CD14-positive monocyte (primary cell): ENCODE data around the gene SMIM13. TPM values are rescaled to one million over a fixed set of nuclear protein-coding genes. Genes with fewer than 3 reads are reported as not detected.

Experiments used
- DNase-seq, 3 donors: peaks; one replicate each; pipeline ENCODE4 v3.0.0-alpha.2; 2011 to 2022
- H2AFZ ChIP-seq: 2 replicates; pipeline ENCODE4 v1.6.0; 2012; ENCODE audit warnings: mild to moderate bottlenecking, low read depth, low read length, inconsistent platforms; ENCODE audit not compliant: insufficient read depth, poor library complexity, severe bottlenecking
- H3K27ac ChIP-seq, 2 donors: 1 replicate in 1 of 2; 2 replicates in 1 of 2; pipeline ENCODE4 v1.5.1; 2012 to 2013; ENCODE audit warnings: low read length in 2 of 2, control low read depth in 1 of 2, inconsistent platforms in 1 of 2, low read depth in 1 of 2, mild to moderate bottlenecking in 1 of 2
- H3K27me3 ChIP-seq, 2 donors: one replicate each; pipeline versions ENCODE4 v1.6.0 to v1.6.1; 2011 to 2013; ENCODE audit warnings: low read length in 2 of 2; ENCODE audit not compliant: control insufficient read depth in 2 of 2, insufficient read depth in 2 of 2
- H3K36me3 ChIP-seq, 2 donors: replicated peaks in 1 of 2; 1 replicate in 1 of 2; 2 replicates in 1 of 2; pipeline versions ENCODE4 v1.5.1 to v1.6.1; 2012 to 2013; ENCODE audit warnings: low read length in 2 of 2, control low read depth in 1 of 2, inconsistent platforms in 1 of 2, mild to moderate bottlenecking in 1 of 2; ENCODE audit not compliant: insufficient read depth in 2 of 2, control insufficient read depth in 1 of 2
- H3K4me1 ChIP-seq, 2 donors: 1 replicate in 1 of 2; 2 replicates in 1 of 2; pipeline versions ENCODE4 v1.5.1 to v1.6.1; 2012 to 2013; ENCODE audit warnings: low read length in 2 of 2, control low read depth in 1 of 2, inconsistent platforms in 1 of 2, mild to moderate bottlenecking in 1 of 2, moderate library complexity in 1 of 2; ENCODE audit not compliant: insufficient read depth in 2 of 2, control insufficient read depth in 1 of 2
- H3K4me2 ChIP-seq: replicated peaks from 2 replicates; pipeline ENCODE3; 2012; ENCODE audit warnings: low read length, moderate library complexity, mild to moderate bottlenecking; ENCODE audit not compliant: poor library complexity, severe bottlenecking; ENCODE audit errors: extremely low read depth
- H3K4me3 ChIP-seq, 3 experiments: fragments of 200-600 bp in 1 of 3; sonication (generic) in 1 of 3; replicated peaks in 1 of 3; 1 replicate in 2 of 3; 2 replicates in 1 of 3; pipeline ENCODE4 v1.5.1; 2011 to 2013; ENCODE audit warnings: low read length in 3 of 3, mild to moderate bottlenecking in 3 of 3, control low read depth in 2 of 3, low read depth in 2 of 3, inconsistent platforms in 1 of 3, moderate library complexity in 1 of 3
- H3K79me2 ChIP-seq: 2 replicates; pipeline ENCODE4 v1.6.0; 2012; ENCODE audit warnings: mild to moderate bottlenecking, control low read depth, inconsistent platforms, low read length, moderate library complexity; ENCODE audit not compliant: insufficient read depth
- H3K9ac ChIP-seq: 2 replicates; pipeline ENCODE4 v1.6.0; 2017; ENCODE audit warnings: low read length, mild to moderate bottlenecking; ENCODE audit not compliant: insufficient read depth, poor library complexity, severe bottlenecking
- H3K9me3 ChIP-seq, 2 donors: replicated peaks in 1 of 2; 1 replicate in 1 of 2; 2 replicates in 1 of 2; pipeline versions ENCODE4 v1.5.1 to v1.6.1; 2012 to 2013; ENCODE audit warnings: low read length in 2 of 2, control low read depth in 1 of 2; ENCODE audit not compliant: control insufficient read depth in 1 of 2, insufficient read depth in 1 of 2
- H4K20me1 ChIP-seq: 2 replicates; pipeline ENCODE4 v1.6.0; 2012; ENCODE audit warnings: mild to moderate bottlenecking, low read length, control low read depth, moderate library complexity; ENCODE audit not compliant: insufficient read depth
- H3K27ac Mint-ChIP-seq, 7 donors: one replicate each; pipeline ENCODE4 v1.8.0; 2020; ENCODE audit warnings: mild to moderate bottlenecking in 7 of 7, mixed read lengths in 7 of 7, moderate library complexity in 6 of 7, inconsistent platforms in 2 of 7
- H3K27me3 Mint-ChIP-seq, 3 donors: one replicate each; pipeline ENCODE4 v1.8.0; 2021 to 2022; ENCODE audit warnings: low read depth in 3 of 3, mild to moderate bottlenecking in 3 of 3, mixed read lengths in 3 of 3, moderate library complexity in 3 of 3, inconsistent platforms in 1 of 3
- H3K36me3 Mint-ChIP-seq, 2 donors: one replicate each; pipeline ENCODE4 v1.8.0; 2020; ENCODE audit warnings: mixed read lengths in 2 of 2, inconsistent platforms in 1 of 2, mild to moderate bottlenecking in 1 of 2
- H3K4me1 Mint-ChIP-seq: one replicate; pipeline ENCODE4 v1.8.0; 2020; ENCODE audit warnings: mild to moderate bottlenecking, mixed read lengths
- H3K4me3 Mint-ChIP-seq, 2 donors: one replicate each; pipeline ENCODE4 v1.8.0; 2020; ENCODE audit warnings: mild to moderate bottlenecking in 2 of 2, mixed read lengths in 2 of 2, moderate library complexity in 1 of 2
- H3K9me3 Mint-ChIP-seq, 7 donors: one replicate each; pipeline ENCODE4 v1.8.0; 2020 to 2022; ENCODE audit warnings: mixed read lengths in 7 of 7, mild to moderate bottlenecking in 6 of 7, moderate library complexity in 6 of 7, inconsistent platforms in 2 of 7
- CTCF ChIP-seq: fragments of 200-600 bp; IDR thresholded peaks from one replicate; pipeline ENCODE4 v1.8.0; 2022; ENCODE audit warnings: antibody characterized with exemption, mild to moderate bottlenecking
- WGBS: methylation state at CpG from one replicate; pipeline ENCODE4 v1.1.5; 2013; ENCODE audit warnings: missing lambda C conversion rate; ENCODE audit not compliant: insufficient coverage; 5-methylcytosine and 5-hydroxymethylcytosine counted together
- intact Hi-C, 2 donors: fragments of 100-400 bp; cut with micrococcal nuclease; formaldehyde crosslinking; loops; one replicate each; pipeline versions ENCODE4 v1.15.0 to v1.15.1; 2023
- polyA plus RNA-seq, 3 donors: library from polyadenylated mRNA; depleted of rRNA in 1 of 3; unstranded in 2 of 3; stranded (reverse) in 1 of 3; fragments of 300-500 nt in 2 of 3; fragments of >200 nt in 1 of 3; fragmentation: Illumina TruSeq in 2 of 3; gene quantifications; 1 replicate in 2 of 3; 2 replicates in 1 of 3; pipeline ENCODE4 v1.2.3, GENCODE V29; 2012 to 2021

SMIM13 gene
- polyA plus RNA-seq, 3 donors, result 1.4 to 3.4 (median 2.4) TPM

GRCh38 chr6:11058406-11058805, 35.2 kb upstream of the SMIM13 start:
- Histone ChIP-seq H3K9me3 (no peaks in the 10 kb centered on the region), H3K27me3 (peaks cover 2 to 6% of the 10 kb centered on the region in 2 donors), H3K36me3 (no peaks in the 10 kb centered on the region), H3K9ac (no peak overlapping the region), H3K4me2 (no peak overlapping the region), H3K4me1 (no peaks in the 10 kb centered on the region), H4K20me1 (no peaks in the 10 kb centered on the region), H3K79me2 (no peaks in the 10 kb centered on the region), H3K4me3 (no peak overlapping the region), H3K27ac (no peak overlapping the region), H2AFZ (no peak overlapping the region)
- no peak overlapping the region for H3K4me3 Mint-ChIP-seq
- peaks cover 2 to 9% (median 6%) of the 10 kb centered on the region in 3 donors for H3K27me3 Mint-ChIP-seq
- no peak for DNase-seq
- H3K9me3 Mint-ChIP-seq, result peaks cover 0 to 3% (median 0%) of the 10 kb centered on the region in 7 donors
- TF ChIP-seq CTCF, result no peak
- H3K4me1 Mint-ChIP-seq, result no peaks in the 10 kb centered on the region
- intact Hi-C loops, result no loop called here
- H3K27ac Mint-ChIP-seq, result no peak overlapping the region
- WGBS, result no CpG with 5 or more reads among the region's 5 CpGs
- H3K36me3 Mint-ChIP-seq, result no peaks in the 10 kb centered on the region

GRCh38 chr6:11062083-11062482, 31.6 kb upstream of the SMIM13 start:
- intact Hi-C loops, result no loop called here
- peaks cover 2 to 8% (median 6%) of the 10 kb centered on the region in 3 donors for H3K27me3 Mint-ChIP-seq
- no peak overlapping the region for H3K27ac Mint-ChIP-seq
- peaks cover 0 to 2% of the 10 kb centered on the region in 2 donors for H3K27me3 ChIP-seq
- no peak overlapping the region for H2AFZ ChIP-seq
- H3K36me3 Mint-ChIP-seq, result no peaks in the 10 kb centered on the region
- no peak overlapping the region for H3K4me3 ChIP-seq
- 100% methylated on average over 1 of the region's 4 CpGs for WGBS
- H3K4me2 ChIP-seq, result no peak overlapping the region
- no peak for DNase-seq
- no peaks in the 10 kb centered on the region for H3K4me1 Mint-ChIP-seq
- no peak overlapping the region for H3K4me3 Mint-ChIP-seq
- H3K36me3 ChIP-seq, result no peaks in the 10 kb centered on the region
- H3K9me3 ChIP-seq, result no peaks in the 10 kb centered on the region
- H3K79me2 ChIP-seq, result no peaks in the 10 kb centered on the region
- no peaks in the 10 kb centered on the region for H3K4me1 ChIP-seq
- no peaks in the 10 kb centered on the region for H4K20me1 ChIP-seq
- no peak for TF ChIP-seq CTCF
- no peak overlapping the region for H3K9ac ChIP-seq
- H3K27ac ChIP-seq, result no peak overlapping the region
- H3K9me3 Mint-ChIP-seq, result peaks cover 0 to 3% (median 0%) of the 10 kb centered on the region in 7 donors
